ENCODE measurements around the gene IGF2R.
"Not testable (repeated sequence)": the region's sequence is repeated elsewhere in the genome, so short reads cannot be mapped to it uniquely, and the experiment has no call there.

Gene IGF2R

GRCh38 chr6:159952289-159953005 lies 16.4 kb upstream of the IGF2R start:
- no peak for DNase-seq

DNA sequence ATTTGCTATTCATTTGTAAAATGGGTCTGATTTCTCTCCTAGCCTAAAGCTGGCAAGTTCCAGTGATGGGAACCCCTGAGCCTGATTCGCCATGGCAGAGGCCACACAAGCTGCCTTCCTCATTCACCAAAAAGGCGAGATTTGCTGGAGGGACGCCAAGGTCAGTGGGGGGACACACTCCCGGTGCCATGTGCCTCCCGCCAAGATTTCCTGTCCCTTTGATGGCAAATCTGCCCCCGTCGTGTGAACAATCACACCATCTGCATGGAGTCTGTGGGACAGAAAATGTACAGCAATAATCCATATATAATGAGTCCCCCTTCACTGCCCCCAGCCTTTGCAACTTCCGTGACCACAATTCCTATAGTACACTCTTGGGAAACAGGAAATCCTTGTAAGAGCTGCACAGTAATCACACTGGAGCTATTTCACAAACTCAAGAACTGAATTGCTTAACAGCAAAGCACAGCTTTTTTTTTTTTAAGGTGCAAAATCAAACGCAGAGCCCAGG lies 15.7 kb upstream of the IGF2R start:
- peak; percentile 56 for DNase-seq

GRCh38 chr6:159955945-159956361 lies 12.9 kb upstream of the IGF2R start:
- DNase-seq, result no peak

GRCh38 chr6:159957071-159957673 lies 11.7 kb upstream of the IGF2R start:
- DNase-seq, result no peak

GRCh38 chr6:159959165-159959975 lies 9.5 kb upstream of the IGF2R start:
- no peak for DNase-seq

GRCh38 chr6:159959976-159960384 lies 8.9 kb upstream of the IGF2R start:
- DNase-seq, result no peak

GRCh38 chr6:159960485-159960884 lies 8.4 kb upstream of the IGF2R start:
- no peak for DNase-seq

DNA sequence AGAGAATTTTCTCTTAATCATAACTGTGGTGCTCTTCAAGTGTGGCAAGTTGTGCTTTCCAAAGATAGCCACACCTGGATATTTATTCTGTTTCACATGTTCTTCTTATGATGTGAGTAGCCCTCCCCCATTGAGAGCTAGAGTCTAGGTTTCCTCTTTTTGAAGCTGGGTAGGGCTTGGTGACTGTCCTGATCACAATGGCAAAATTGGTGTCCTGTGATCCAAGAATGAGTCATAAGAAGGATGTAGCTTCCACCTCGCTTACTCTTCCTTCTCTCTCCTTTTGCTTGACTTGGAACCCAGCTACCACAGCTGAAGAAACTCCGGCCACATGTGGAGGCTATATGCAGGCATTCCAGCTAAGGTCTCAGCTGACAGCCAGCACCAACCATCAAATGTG lies 7.4 kb upstream of the IGF2R start:
- DNase-seq, result no peak

DNA sequence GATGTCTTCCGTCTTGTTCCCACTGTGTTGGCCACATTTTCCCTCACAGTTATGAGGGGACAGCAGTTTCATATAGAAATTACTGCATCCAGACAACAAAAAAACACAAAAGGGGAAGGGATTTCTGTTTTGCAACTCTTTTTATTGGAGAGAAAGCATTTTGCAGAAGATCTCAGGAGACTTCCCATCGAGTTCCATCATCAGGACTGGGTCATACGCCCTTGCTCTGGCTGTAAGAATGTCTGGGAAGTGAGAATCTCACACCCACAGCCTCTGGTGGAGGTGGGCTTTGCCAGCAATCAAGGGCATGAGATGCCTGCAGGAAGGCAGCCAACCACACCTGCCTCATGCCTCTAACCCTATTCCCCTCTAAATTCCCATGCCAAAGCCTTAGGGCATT lies 5.8 kb upstream of the IGF2R start:
- DNase-seq, result no peak

- no peak for DNase-seq
Measured at GRCh38 chr6:159964046-159964445, 4.8 kb upstream of the IGF2R start.

DNA sequence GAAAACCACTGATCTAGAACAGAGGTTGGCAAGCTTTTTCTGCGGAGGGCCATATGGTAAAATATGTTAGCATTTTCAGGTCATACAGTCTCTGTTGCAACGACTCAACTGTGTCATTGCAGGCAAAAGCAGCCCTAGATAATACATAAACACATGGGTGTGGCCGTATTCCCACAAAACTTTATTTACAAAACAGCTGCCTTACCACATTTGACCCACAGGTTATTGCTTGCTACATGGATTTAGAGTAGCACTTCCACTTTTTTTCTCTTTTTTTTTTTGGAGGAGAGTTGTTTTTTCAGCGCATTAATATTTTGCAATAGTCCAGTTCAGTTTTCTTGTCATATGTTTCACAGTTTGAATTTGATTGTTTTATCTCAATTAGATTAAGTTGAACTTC lies 2.5 kb upstream of the IGF2R start:
- DNase-seq, result no peak

DNA sequence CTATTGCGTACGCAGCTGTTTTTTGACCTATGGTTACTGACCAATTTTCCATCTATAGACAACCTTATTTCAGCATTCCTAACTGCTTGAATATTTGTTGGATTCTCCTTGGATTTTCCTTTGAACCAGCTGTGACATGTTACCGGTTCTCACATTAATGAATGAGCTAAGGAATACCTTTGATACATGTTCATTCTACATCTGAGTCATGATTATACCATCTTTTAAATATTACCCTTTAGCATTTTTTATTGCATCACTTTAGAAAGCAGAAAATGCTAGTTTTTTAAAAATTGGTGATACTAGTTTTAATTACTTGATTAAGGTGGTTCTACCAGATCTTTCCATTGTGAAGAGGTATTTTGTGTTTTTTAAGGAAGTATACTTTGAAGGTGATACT lies 1.9 kb upstream of the IGF2R start:
- no peak for DNase-seq

- not testable (repeated sequence) for DNase-seq
Measured at GRCh38 chr6:159967621-159968020, 1.3 kb upstream of the IGF2R start.

DNA sequence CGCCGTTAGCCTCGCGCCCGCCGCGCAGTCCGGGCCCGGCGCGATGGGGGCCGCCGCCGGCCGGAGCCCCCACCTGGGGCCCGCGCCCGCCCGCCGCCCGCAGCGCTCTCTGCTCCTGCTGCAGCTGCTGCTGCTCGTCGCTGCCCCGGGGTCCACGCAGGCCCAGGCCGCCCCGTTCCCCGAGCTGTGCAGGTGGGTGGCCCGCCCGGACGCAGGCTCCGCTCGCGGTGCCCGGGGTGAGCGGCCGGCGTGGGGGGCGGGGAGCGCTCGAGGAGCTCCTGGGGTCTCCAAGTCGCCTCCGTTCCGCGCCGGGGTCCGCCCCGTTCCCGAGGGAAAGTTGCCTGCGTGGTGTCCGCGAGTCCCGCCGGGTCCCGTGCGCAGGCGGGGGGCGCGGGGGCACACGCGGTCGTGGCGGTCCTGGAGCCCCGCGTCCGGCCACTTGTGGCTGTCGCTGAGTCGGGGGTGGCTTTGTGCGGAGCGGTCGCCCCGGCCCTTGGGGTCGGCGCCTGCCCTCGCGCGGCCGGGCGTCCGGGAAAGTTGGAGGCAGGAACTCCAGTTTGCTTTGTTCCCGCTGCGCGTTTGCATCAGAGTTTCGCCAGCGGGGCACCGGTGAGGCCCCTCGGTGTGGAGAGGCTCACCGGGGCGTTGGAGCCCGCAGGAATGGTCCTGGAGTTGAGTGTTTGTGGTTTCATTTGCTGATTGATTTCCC lies 476 bp downstream of the IGF2R start:
- DNase-seq, result peak; percentile 60

GRCh38 chr6:159969921-159970320 lies 1.0 kb downstream of the IGF2R start:
- peak; percentile 82 for DNase-seq

GRCh38 chr6:159970659-159971063 lies 1.8 kb downstream of the IGF2R start:
- DNase-seq, result no peak

DNA sequence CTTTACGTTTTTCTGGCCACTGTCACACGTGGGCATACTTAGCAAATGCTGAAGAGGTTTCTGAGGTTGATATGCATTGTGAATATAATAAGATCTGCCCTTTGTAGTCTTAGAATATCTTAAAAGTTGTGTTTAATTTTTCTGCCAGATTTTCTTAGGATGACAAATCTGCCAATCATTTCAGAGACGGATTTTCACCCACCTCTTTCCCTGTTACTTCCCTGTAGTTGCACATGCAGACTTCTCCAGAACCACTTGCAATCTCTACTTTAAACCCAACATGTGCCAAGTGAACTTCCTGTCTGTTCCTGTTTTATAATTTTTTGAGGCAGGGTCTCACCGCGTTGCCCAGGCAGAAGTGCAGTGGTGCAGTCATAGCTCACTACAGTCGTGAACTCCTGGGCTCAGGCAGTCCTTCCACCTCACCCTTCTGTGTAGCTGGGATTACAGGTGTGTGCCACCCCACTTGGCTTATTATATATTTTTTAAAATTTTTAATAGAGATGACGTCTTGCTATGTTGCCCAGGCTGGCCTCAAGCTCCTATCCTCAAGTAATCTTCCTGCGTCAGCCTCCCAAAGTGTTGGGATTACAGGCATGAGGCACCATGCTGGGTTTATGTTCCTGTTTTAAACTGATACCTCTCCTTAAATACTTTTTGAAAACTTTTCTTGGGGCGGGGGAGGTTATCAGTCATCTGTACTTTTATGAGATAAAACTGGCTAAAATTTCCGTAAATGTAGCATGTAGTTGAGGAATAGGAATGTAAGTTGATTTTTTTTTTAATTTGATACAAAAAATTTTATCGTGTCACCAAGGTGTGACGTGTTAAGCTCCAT lies 2.7 kb downstream of the IGF2R start:
- DNase-seq, result no peak

- DNase-seq, result no peak
Measured at GRCh38 chr6:159972506-159973268, 3.8 kb downstream of the IGF2R start.

GRCh38 chr6:159973406-159973805 lies 4.5 kb downstream of the IGF2R start:
- no peak for DNase-seq

DNA sequence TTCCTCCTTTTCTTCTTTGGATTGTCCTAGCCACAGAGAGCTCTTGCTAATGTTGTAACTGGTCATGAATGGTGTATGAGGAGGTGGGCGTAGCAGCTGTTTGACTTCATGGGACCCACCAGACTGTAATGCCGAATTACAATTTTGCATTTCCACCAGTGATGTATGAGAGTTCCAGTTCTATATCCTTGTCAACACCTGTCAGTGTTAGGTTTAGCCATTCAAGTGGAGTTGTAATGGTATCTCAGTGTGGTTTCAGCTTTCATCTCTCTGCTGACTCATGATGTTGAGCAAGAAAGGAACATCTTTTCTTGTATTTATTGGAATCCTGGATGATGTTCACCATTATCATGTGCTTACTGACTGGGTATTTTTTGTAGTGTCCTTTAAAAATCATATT lies 5.1 kb downstream of the IGF2R start:
- no peak for DNase-seq

- DNase-seq, result no peak
Measured at GRCh38 chr6:159974932-159975331, 6.0 kb downstream of the IGF2R start.

All from femur (tissue), 1 donor.